Muscle layer of duodenum (tissue), 2 donors: Measurements from ENCODE around the gene C2orf68.

Experiments used
- H3K27ac ChIP-seq: one replicate; pipeline ENCODE4 v1.7.0; 2013; ENCODE audit warnings: mild to moderate bottlenecking, low read length
- H3K27me3 ChIP-seq: one replicate; pipeline ENCODE4 v1.7.0; 2013; ENCODE audit warnings: low read depth, mild to moderate bottlenecking, control low read depth, low read length
- H3K36me3 ChIP-seq, 2 donors: one replicate each; pipeline ENCODE4 v1.7.0; 2013; ENCODE audit warnings: low read length in 2 of 2, control low read depth in 1 of 2, mild to moderate bottlenecking in 1 of 2; ENCODE audit not compliant: insufficient read depth in 2 of 2, control insufficient read depth in 1 of 2
- H3K4me1 ChIP-seq, 2 donors: one replicate each; pipeline ENCODE4 v1.7.0; 2013; ENCODE audit warnings: low read length in 2 of 2, mild to moderate bottlenecking in 2 of 2, control low read depth in 1 of 2, moderate library complexity in 1 of 2; ENCODE audit not compliant: insufficient read depth in 2 of 2, control insufficient read depth in 1 of 2
- H3K4me3 ChIP-seq, 2 donors: one replicate each; pipeline ENCODE4 v1.7.0; 2013; ENCODE audit warnings: low read length in 2 of 2, low read depth in 1 of 2, mild to moderate bottlenecking in 1 of 2
- H3K9me3 ChIP-seq, 2 donors: one replicate each; pipeline ENCODE4 v1.7.0; 2013; ENCODE audit warnings: low read length in 2 of 2, control low read depth in 1 of 2, mild to moderate bottlenecking in 1 of 2; ENCODE audit not compliant: control insufficient read depth in 1 of 2
- donor health status: healthy.

The C2orf68 gene

DNA sequence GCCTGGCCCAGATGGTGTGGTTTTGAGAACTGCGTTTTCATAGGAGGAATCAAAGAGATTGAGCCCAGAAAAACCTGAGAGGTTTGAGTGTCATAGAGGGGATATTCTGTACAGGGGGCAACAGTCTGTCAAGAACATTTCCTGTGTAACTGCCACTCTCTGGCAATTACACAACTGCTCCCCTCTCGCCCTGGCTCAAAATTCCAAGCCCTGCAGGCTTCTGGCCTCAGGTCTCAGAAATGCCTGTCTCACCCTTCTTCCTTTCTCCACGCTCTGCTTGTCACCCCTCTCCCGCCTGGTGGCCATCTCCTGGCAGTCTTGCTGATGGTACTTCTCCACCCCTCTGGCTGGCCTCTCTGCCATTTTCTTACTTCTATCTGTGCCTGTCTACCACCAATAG, 23.6 kb downstream of the C2orf68 start:
- no peak overlapping the region for H3K27ac ChIP-seq
- no peaks in the 10 kb centered on the region for H3K36me3 ChIP-seq
- no peak overlapping the region for H3K4me3 ChIP-seq
- no peaks in the 10 kb centered on the region for H3K27me3 ChIP-seq
- H3K4me1 ChIP-seq, result peaks cover 21 to 33% of the 10 kb centered on the region in 2 donors
- H3K9me3 ChIP-seq, result no peaks in the 10 kb centered on the region

DNA sequence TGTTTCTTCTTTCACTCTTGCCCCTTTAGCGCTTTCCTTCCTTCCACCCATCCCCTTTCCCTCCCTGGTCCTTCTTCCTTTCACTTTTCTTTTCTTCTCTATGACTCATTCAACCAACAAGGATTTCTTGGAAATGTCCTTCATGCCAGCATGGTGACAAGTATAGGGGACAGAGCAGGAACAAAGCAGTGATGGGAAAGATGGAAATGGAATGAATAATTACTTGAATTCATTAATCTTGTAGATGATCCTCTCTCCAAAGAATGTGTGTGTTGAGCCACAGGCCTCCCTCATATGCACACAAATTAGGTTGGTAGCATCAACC, 26.1 kb downstream of the C2orf68 start:
- Histone ChIP-seq H3K9me3 (no peaks in the 10 kb centered on the region), H3K4me3 (peak overlapping the region; percentile 23 to 76), H3K36me3 (no peaks in the 10 kb centered on the region), H3K27me3 (no peaks in the 10 kb centered on the region), H3K27ac (peak overlapping the region; percentile 85), H3K4me1 (peaks cover 16 to 31% of the 10 kb centered on the region in 2 donors)

DNA sequence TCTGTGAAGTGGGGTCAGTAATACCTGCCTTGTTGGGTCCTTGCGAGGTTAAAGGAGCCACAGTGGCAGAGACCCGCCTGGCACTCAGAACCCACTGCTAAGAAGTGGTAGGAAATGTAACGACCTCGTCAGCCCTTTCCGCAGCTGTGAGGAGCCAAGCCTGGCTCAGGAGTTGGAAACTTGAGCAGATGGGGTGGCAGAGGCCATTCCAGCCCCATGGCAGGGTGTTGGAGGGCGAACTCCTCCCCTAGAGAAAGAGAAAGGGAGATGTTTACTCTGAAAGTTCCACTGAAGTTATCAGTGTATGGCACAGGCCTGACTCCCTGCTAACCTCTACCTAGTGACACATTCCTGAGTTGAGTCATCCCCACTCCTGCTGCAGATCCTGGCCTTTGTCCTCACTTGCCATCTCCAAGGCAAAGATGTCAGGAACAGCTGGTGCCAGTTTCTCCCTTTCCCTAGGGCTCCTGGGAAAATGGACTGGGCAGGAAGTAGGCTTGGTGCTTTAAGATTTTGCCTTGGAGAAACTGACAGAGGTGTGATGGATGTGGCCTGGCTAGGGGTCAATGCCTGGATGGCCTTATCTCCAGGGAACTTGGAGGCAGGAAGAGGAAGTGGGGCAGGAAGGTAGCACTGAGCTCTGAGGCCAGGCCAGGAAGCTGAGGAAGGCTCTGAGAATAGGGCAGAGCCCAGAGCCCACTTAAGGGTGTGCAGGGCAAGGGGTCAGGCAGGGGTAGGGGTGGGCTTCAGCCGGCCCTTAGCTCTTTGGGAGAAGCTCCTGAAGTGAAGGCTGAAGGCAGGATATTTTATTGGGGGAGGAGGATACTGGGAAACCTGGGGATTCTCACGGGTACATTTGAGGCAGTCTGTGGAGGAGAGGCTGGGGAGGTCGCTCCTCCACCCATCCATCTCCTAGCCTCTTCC, 26.7 kb downstream of the C2orf68 start:
- peak overlapping the region; percentile 72 to 76 for H3K4me3 ChIP-seq
- H3K36me3 ChIP-seq, result no peaks in the 10 kb centered on the region
- no peaks in the 10 kb centered on the region for H3K9me3 ChIP-seq
- peaks cover 16 to 24% of the 10 kb centered on the region in 2 donors for H3K4me1 ChIP-seq
- H3K27ac ChIP-seq, result peak overlapping the region; percentile 85
- no peaks in the 10 kb centered on the region for H3K27me3 ChIP-seq

GRCh38 chr2:85584354-85584856, 27.5 kb downstream of the C2orf68 start, which contains the start of gene VAMP5:
Gene VAMP5, plus strand, starts transcription at chr2:85584431. Its CDS starts 60 bp downstream, at chr2:85584491.
- Histone ChIP-seq H3K27ac (peak within 1 kb of the TSS; percentile 85), H3K4me1 (peaks cover 16 to 22% of the 10 kb centered on the region in 2 donors), H3K27me3 (no peaks in the 10 kb centered on the region), H3K9me3 (no peaks in the 10 kb centered on the region), H3K36me3 (no peaks in the 10 kb centered on the region), H3K4me3 (peak within 1 kb of the TSS; percentile 72 to 76)

DNA sequence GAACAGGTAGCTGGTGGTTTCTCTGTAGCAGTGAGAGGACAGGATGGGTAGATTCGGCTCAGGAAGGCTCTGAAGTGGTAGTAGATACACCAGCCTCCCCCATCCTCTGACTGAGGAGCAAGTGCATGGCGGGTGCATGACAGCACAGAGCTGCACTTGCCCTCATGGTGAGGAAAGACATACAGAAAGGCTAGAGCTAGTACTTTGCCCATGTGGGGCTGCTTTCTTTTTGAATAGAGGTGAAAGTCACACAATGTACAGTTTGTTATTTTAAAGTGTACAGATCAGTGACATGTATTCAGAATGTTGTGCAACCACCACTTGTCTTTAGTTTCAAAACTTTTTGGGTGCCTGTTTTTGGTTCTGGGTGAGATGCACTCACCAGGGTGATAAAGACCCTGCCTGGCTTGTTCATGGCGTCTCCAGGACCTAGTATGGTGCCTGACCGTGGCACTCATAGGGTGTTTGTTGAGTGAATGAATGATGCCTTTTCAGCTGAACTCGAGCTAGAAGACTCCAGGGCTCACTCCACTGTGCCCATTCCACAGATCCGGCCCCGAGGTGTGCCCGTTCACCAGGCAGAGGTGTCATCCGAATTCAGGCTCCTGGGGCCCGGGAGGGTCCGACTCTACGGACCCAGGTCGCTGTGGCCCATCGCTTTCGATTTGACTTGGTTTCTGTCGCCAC, 28.1 kb downstream of the C2orf68 start:
- no peaks in the 10 kb centered on the region for H3K27me3 ChIP-seq
- H3K27ac ChIP-seq, result peak overlapping the region; percentile 72
- H3K9me3 ChIP-seq, result no peaks in the 10 kb centered on the region
- H3K4me3 ChIP-seq, result peak overlapping the region; percentile 72 to 76
- H3K4me1 ChIP-seq, result peaks cover 16 to 23% of the 10 kb centered on the region in 2 donors
- H3K36me3 ChIP-seq, result no peaks in the 10 kb centered on the region

DNA sequence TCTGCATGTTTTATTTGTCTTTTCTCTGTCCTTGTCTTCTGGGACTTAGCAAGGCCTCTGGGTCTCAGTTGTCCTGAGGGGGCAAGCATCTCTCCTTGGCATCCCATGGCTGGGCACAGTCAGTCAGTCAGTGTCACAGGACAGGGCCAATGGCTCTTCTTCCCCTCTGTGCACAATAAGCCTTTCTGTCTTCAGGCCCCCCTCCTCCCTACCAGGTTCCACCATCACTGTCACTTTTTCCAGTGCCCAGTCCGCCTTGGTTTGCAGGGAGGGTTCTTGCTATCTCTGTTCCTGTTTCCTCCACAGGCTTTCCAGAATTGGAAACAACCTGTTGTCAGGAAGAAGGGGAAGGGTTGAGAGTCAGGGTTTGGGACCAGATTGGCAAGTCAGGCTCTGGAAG, 29.4 kb downstream of the C2orf68 start:
- Histone ChIP-seq H3K9me3 (no peaks in the 10 kb centered on the region), H3K36me3 (no peaks in the 10 kb centered on the region), H3K27me3 (no peaks in the 10 kb centered on the region), H3K4me3 (no peak overlapping the region), H3K27ac (no peak overlapping the region), H3K4me1 (peaks cover 13 to 21% of the 10 kb centered on the region in 2 donors)

DNA sequence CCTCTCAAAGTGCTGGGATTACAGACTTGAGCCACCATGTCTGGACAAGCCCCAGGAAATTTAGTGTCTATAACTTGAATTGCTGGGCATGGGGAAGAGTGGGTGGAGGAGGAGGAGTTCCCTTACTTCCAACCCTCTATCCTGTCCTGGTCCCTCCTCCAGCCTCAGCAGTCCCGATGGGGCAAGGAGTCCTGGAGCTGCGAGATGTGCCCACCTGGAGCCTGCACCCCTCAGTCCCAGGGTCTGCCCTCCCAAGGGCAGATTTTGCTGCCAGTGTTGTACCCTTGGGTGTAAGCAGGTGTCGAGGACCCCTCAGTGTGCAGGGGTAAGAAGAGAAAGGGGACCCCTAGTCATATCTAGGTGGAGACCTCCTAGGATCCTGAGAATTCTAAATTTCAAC, 31.7 kb downstream of the C2orf68 start:
- Histone ChIP-seq H3K27ac (no peak overlapping the region), H3K9me3 (no peaks in the 10 kb centered on the region), H3K36me3 (no peaks in the 10 kb centered on the region)

DNA sequence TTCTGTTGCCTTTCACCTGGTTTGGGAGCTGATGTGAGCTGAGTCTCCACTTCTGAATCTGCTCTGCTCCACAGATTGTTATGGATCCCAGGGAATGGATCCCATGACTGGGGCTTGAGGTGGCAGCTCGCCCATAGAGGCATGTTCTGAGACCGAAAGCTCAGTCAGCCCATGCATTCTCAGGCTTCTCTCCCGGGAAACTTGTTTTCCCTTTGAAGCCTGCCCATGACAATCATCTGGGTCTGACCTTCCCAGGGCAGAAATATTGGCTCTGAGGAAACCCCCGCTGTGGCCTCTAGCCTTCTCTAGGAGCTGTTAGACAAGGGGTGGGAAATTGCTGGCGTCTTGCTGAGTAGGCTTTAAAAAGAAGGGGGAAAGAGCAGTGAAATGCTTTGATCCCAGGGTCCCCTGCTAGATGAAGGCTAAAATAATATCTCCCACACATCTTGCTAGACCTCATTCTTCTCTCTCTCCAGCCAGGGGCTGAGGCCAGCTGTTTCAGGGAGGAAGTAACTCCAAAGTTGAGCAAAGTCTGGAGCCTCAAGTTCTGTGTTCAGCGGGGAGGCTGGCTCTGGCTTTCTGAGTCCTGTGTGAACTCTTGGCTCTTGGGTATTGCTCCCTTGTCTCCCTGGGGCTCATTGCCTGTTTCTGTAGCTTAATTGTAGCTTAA, 32.5 kb downstream of the C2orf68 start:
- H3K4me1 ChIP-seq, result peaks cover 5 to 11% of the 10 kb centered on the region in 2 donors

More for the DNA sequence above, 31.7 kb downstream of the C2orf68 start:
- no peaks in the 10 kb centered on the region for H3K27me3 ChIP-seq
- H3K4me1 ChIP-seq, result peaks cover 10 to 13% of the 10 kb centered on the region in 2 donors
- no peak overlapping the region for H3K4me3 ChIP-seq

GRCh38 chr2:85578243-85579180, 33.4 kb downstream of the C2orf68 start:
- peaks cover under 1 to 11% of the 10 kb centered on the region in 2 donors for H3K4me1 ChIP-seq

More for the DNA sequence above, 32.5 kb downstream of the C2orf68 start:
- H3K27me3 ChIP-seq, result no peaks in the 10 kb centered on the region
- H3K9me3 ChIP-seq, result no peaks in the 10 kb centered on the region
- H3K27ac ChIP-seq, result peak overlapping the region; percentile 26
- no peaks in the 10 kb centered on the region for H3K36me3 ChIP-seq
- peak overlapping the region in 1 of 2 donors; percentile 56 for H3K4me3 ChIP-seq

More at GRCh38 chr2:85578243-85579180, 33.4 kb downstream of the C2orf68 start:
- Histone ChIP-seq H3K9me3 (no peaks in the 10 kb centered on the region), H3K36me3 (no peaks in the 10 kb centered on the region), H3K27me3 (no peaks in the 10 kb centered on the region), H3K27ac (peak overlapping the region; percentile 93), H3K4me3 (peak overlapping the region; percentile 23 to 56)
